Measurements from ENCODE around the gene RPL18. TPM values are rescaled to one million over a fixed set of nuclear protein-coding genes. Genes with fewer than 3 reads are reported as not detected.

RPL18 gene
- total RNA-seq, 3 donors from 2014 or later (not counting 1 experiment from before 2014, with no cell fraction given): 900 to 1,086 (median 1,066) TPM

- Histone ChIP-seq H3K36me3 (ENCODE audit: control insufficient read depth, insufficient read depth, low read length) (peaks cover 39% of the 10 kb centered on the region), H3K4me1 (ENCODE audit: control insufficient read depth, insufficient read depth, low read length) (peaks cover 81% of the 10 kb centered on the region), H3K27ac (ENCODE audit: low read length) (no peak overlapping the region), H3K4me3 (ENCODE audit: low read length) (no peak overlapping the region), H3K9me3 (ENCODE audit: control insufficient read depth, insufficient read depth, low read length) (no peaks in the 10 kb centered on the region), H3K27me3 (ENCODE audit: control insufficient read depth, insufficient read depth, low read length) (no peaks in the 10 kb centered on the region)
- intact Hi-C loops (cut with micrococcal nuclease): no loop called here
- Mint-ChIP-seq H3K4me3 (no peak overlapping the region), H3K27me3 (ENCODE audit: low read depth in 2 of 2) (no peaks in the 10 kb centered on the region), H3K36me3 (no peaks in the 10 kb centered on the region), H3K27ac (peak overlapping the region in 1 of 2 donors; percentile 66), H3K9me3 (no peaks in the 10 kb centered on the region), H3K4me1 (peaks cover 22 to 43% of the 10 kb centered on the region in 2 donors)
- 93% methylated on average over 34 of the region's 34 CpGs for WGBS (ENCODE audit: insufficient coverage)
- no peak for TF ChIP-seq CTCF (IDR thresholded peaks at IDR 0.05)
- ATAC-seq (no peak), DNase-seq (no peak)
These were observed 9.7 kb upstream of the RPL18 start for GRCh38 chr19:48628486-48629296.

GRCh38 chr19:48627865-48628314, 8.9 kb upstream of the RPL18 start:
- Histone ChIP-seq H3K27ac (ENCODE audit: low read length) (peak overlapping the region; percentile 17), H3K4me1 (ENCODE audit: control insufficient read depth, insufficient read depth, low read length) (peaks cover 81% of the 10 kb centered on the region), H3K27me3 (ENCODE audit: control insufficient read depth, insufficient read depth, low read length) (no peaks in the 10 kb centered on the region), H3K9me3 (ENCODE audit: control insufficient read depth, insufficient read depth, low read length) (no peaks in the 10 kb centered on the region), H3K4me3 (ENCODE audit: low read length) (no peak overlapping the region), H3K36me3 (ENCODE audit: control insufficient read depth, insufficient read depth, low read length) (peaks cover 34% of the 10 kb centered on the region)
- DNase-seq (no peak), ATAC-seq (no peak)
- WGBS (ENCODE audit: insufficient coverage): 94% methylated on average over 17 of the region's 17 CpGs
- H3K9me3 Mint-ChIP-seq: no peaks in the 10 kb centered on the region
- H3K36me3 Mint-ChIP-seq: no peaks in the 10 kb centered on the region
- peaks cover 29 to 49% of the 10 kb centered on the region in 2 donors for H3K4me1 Mint-ChIP-seq
- H3K27ac Mint-ChIP-seq: peak overlapping the region; percentile 23 to 76
- no peak for TF ChIP-seq CTCF (IDR thresholded peaks at IDR 0.05)
- H3K4me3 Mint-ChIP-seq: no peak overlapping the region
- intact Hi-C loops (cut with micrococcal nuclease): no loop called here
- no peaks in the 10 kb centered on the region for H3K27me3 Mint-ChIP-seq (ENCODE audit: low read depth in 2 of 2)

- intact Hi-C loops (cut with micrococcal nuclease): no loop called here
- TF ChIP-seq CTCF (IDR thresholded peaks at IDR 0.05): no peak
- WGBS (ENCODE audit: insufficient coverage): 72% methylated on average over 6 of the region's 6 CpGs
- ATAC-seq: peak; percentile 47 to 60 (median 52)
- Mint-ChIP-seq H3K4me3 (peak overlapping the region; percentile 31), H3K9me3 (no peaks in the 10 kb centered on the region), H3K36me3 (no peaks in the 10 kb centered on the region), H3K4me1 (peaks cover 29 to 49% of the 10 kb centered on the region in 2 donors), H3K27ac (peak overlapping the region; percentile 23 to 76), H3K27me3 (ENCODE audit: low read depth in 2 of 2) (no peaks in the 10 kb centered on the region)
- H3K27me3 ChIP-seq (ENCODE audit: control insufficient read depth, insufficient read depth, low read length): no peaks in the 10 kb centered on the region
- H3K9me3 ChIP-seq (ENCODE audit: control insufficient read depth, insufficient read depth, low read length): no peaks in the 10 kb centered on the region
- peak; percentile 46 to 48 for DNase-seq
- peak overlapping the region; percentile 17 for H3K27ac ChIP-seq (ENCODE audit: low read length)
- H3K4me3 ChIP-seq (ENCODE audit: low read length): no peak overlapping the region
- H3K36me3 ChIP-seq (ENCODE audit: control insufficient read depth, insufficient read depth, low read length): peaks cover 29% of the 10 kb centered on the region
- peaks cover 78% of the 10 kb centered on the region for H3K4me1 ChIP-seq (ENCODE audit: control insufficient read depth, insufficient read depth, low read length)
These were observed 8.4 kb upstream of the RPL18 start for GRCh38 chr19:48627201-48627864.

Data from natural killer cell (primary cell).